GM19351 (cell line): ENCODE data around the gene GNAQ.
"Not testable (repeated sequence)": the region's sequence is repeated elsewhere in the genome, so short reads cannot be mapped to it uniquely, and the experiment has no call there.

ENCODE experiments used
- ATAC-seq: cut with Tn5 transposase; IDR thresholded peaks from one replicate; pipeline ENCODE4 v1.9.1; 2021; ENCODE audit warnings: mild to moderate bottlenecking, moderate library complexity; ENCODE audit not compliant: unreplicated experiment

Gene GNAQ

DNA sequence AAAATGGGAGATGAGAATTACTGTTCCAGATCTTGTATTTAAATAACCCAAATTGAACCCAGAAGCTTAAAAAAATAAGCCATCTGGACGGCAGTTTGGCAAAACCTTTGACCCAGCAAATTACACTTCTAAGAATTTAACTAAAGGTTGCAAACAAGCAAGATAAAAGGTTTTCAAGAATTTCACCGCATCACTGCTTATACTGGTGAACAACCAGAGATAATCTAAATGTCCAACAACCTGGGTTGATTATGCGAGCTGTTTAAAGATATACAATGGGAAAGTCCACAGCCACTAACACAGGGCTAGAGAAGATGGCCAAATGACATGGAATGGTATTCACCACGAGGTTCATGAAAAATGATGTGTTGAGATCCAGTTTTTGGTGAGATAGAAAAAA is 149.3 kb downstream of the GNAQ start:
- no peak for ATAC-seq

DNA sequence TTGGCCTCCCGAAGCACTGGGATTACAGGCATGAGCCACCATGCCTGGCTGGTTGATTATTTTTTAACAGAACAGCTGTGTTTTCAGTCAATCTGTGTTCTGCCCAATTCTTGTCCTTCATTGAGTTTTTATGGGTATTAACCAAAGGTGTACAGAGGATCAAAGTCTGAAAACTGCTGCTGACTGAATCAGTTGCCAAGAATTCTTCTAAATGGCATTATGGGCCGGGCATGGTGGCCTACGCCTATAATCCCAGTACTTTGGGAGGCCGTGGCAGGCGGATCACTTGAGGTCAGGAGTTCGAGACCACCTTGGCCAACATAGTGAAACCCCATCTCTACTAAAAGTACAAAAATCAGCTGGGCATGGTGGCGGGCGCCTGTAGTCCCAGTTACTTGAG is 150.0 kb downstream of the GNAQ start:
- not testable (repeated sequence) for ATAC-seq

DNA sequence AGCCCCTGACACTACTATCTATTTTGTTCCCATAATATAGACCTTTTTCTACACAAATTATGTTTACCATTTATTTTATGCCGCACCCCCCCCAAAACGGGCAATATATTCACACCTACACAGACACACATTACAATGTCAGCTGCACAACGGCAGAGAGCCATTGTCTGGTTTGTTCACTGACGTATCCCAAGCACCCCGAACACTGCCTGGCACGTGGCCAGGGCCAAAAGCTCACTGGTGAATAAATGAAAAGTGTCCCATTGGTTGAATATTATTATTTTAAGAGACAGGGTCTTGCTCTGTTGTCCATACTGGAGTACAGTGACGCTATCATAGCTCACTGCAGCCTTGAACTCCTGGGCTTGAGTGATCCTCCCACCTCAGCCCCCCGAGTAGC is 150.5 kb downstream of the GNAQ start:
- no peak for ATAC-seq

DNA sequence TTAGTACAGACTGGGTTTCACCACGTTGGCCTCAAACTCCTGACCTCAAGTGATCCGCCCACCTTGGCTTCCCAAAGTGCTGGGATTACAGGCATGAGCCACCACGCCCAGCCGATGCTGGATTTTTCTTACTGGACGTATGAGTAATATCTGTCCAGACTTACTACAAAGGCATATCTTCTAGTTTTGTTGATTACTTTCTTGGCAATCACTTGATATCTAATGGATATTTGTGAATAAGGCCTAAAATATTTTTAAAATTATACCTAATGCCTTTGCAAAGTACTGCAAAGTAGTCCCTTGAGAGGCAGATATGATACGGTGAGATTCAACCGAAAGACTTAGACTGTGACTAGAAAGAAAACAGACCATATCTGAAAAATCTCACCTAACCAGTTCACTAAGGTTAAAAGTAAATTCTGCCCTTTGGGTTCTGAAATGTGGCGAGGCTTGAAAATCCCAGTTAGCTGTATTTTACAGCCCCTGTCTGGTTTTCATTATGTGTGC is 152.1 kb downstream of the GNAQ start:
- no peak for ATAC-seq

DNA sequence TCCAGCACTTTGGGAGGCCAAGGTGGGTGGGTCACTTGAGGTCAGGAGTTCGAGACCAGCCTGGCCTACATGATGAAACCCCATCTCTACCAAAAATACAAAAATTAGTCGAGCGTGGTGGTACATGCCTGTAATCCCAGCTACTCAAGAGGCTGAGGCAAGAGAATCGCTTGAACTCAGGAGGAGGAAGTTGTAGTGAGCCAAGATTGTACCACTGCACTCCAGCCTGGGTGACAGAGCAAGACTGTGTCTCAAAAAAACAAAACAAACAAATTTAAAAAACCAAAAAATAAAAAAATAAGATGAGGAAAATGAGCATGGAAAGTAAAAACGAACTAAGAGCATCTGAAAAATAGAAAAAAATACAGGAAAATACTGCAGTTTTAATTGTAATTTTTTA is 152.8 kb downstream of the GNAQ start:
- not testable (repeated sequence) for ATAC-seq

DNA sequence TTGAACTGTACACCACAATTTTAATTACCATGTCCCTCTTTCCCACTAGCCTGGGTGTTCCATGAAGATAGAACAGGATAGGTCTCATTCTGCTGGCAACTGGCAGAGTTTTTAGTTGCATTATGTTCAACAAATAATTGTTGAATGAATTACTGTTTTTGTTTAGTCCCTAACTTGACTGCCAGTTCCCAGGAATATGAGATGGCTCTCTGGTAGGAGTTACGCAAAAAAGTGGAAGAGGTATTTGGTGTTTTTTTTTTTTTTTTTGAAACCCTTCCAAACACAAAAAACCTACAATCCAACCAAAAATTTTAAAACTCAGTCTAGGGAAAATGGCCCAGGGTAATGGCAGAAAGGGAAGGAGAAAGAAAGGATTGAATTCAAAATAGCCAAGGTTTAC is 153.6 kb downstream of the GNAQ start:
- ATAC-seq = no peak

DNA sequence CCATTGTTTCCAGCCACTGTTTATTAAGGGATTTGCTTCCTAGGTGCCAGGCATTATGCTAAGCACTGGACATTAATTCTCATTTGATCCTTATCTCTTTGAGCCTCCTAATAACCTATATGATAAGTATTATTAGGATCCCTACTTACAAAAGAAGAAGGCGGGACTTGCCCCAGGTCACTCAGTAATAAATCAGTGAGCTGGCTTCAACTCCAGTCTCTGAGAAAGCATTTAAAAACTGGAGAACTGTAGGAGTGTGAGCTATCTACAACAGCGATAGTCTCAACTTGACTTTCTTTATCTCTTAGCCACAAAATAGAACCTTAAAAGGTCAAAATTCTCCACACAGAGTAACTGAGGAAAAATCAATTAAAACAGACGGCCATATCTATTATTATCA is 155.0 kb downstream of the GNAQ start:
- ATAC-seq = no peak

DNA sequence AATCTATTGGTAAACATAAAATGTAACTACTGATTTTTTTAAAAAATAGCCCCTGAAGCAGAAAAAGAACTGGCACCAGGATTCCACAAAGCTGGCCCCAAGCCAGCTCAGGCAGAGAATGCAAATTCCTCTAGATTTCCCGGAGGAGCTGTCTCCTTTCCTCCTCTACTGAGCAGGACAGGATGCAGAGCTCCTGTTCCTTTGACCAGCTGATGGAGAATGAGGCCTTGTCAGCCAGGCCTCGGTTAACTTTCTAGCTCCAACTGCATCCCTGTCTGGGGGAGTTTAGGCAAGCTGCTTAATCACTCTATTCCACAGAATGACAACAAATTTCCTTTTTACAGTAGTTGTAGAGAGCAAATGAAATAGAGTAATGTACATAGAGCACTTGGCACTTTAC is 155.5 kb downstream of the GNAQ start:
- no peak for ATAC-seq

DNA sequence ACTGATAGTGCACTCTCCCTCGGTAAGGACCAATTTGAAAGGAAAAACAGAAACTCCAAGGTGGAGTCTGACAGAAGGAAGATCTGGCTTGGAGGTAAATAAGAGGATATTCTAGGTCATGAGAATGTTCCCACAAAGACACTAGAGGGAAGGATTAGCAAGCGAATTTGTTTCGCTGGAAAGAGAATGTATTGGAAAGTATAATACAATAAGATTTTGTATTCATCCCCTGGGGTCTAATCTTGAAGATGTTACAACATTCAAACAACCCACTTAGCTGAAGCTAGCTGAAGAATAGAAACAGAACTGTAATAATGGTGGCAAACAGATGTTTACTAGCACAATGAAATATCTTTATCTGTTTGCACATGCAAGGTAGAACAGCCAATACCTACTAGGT is 158.7 kb downstream of the GNAQ start:
- no peak for ATAC-seq

DNA sequence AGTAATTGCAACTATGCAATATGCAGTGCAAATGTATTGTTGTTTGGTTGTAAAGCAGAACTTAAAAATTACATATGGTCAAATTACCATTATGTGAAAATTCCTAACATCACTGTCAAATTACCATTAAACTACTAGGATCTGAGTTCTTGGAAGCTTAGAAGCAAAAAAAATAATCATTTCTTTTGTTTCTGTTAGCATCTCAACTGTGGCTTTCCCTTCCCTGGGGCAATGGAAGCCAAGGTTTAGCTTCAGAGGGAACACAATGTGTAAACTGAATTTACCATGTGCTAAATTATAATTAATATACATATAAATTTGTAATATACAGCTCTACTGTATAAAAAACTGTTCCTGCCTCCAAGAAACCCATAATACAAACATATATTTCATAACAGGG is 159.4 kb downstream of the GNAQ start:
- no peak for ATAC-seq

DNA sequence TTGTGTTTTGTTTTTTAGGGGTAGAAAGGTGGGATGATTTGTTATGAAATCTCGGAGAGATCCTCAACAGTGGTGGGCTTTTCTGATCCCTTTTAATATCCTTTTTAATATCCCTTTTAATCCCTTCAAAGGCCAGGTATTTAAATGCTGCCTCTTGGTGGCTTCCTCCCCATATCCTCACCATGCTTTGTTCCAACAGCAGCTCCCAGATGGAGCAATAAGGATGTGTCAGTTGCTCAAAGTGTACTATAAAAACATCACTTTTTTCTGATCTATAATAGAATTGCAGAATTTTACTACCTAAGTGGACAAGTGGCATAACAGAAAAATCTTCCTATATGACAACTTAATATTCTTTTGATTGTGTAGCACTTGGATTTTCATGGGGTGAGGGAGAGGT is 160.1 kb downstream of the GNAQ start:
- ATAC-seq = no peak

DNA sequence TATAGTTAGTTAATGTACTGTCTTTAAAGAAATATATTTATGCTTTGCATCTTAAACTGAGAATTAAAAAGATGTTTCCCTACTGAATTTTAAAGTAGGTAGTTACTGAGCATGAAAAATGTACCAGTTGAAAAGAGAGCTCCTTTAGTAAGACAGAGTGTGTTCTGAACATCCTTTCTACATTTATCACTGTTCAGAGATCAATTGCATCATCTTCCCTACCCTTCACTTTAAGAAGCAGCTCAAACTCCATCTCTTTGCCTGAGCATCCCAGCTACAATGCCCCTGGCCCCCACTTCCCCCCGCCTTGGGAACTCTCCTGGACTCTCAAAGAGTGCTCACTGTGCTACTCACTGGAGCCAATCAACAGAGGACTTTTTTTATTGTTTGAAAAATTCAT is 164.7 kb downstream of the GNAQ start:
- ATAC-seq = no peak

DNA sequence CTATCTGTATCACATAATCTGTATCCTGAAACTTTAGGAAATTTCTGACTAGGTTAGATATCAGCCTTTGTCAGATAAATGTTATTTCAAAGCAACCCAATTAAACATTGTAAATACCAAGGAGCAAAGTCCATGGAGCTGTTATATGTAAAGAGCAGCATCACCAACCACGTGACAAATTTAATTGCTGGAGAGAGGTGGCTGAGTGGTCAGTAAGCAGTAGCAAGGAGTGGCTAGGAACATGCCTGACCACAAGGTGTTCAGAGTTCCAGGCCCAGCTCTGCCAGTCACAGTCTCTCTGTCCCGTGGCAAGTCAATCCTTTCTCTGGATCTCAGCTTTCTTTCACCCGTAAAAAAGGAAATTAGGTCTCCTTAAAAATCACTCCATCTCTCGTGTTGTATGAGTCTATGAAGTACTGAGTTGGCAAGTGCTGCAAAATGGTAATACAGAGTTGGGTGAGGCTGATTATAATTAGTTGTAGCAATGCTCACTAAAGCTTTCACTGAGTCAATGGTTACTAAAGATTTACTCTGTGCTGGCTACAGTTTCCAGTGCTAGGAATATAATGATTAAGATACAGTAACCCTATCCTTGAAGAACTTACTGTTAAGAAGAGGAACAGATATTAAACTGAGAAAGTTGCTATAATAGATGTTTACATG is 166.1 kb downstream of the GNAQ start:
- ATAC-seq = no peak

DNA sequence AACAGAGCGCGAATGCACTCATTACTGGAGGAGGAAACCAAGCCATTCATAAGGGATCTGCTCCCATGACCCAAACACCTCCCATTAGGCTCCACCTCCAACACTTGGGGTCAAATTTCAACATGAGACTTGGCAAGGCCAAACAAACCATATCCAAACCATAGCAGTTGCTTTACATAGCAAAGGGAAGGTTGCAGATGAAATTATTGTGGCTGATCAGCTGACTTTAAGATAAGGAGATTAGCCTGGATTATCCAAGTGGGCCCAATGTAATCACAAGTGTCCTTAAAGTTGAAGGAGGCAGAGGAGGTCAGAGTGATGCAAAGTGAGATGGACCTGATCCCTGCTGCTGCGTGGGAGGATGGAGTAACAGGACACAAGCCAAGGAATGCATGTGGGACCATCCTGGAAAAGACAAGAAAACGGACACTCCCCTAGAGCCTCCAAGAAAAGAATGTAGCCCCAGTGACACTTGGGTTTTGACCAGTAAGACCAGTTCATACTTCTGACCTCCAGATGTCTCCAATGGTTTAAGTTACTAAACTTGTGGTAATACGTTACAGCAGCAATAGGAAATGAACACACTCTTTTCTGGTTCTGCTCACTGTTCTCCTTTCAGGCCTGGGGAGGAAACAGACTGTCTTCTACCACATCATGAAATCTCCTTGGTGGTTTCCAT is 167.3 kb downstream of the GNAQ start:
- no peak for ATAC-seq

DNA sequence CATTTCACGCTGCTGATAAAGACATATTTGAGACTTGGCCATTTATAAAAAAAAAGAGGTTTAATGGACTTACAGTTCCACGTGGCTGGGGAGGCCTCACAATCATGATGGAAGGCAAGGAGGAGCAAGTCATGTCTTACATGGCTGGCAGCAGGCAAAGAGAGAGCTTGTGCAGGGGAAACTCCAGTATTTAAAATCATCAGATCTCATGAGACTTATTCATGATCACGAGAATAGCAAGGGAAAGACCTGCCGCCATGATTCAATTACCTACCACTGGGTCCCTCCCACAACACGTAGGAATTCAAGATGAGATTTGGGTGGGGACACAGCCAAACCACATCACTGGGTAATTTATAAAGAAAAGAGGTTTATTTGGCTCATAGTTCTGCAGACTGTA is 168.0 kb downstream of the GNAQ start:
- not testable (repeated sequence) for ATAC-seq

DNA sequence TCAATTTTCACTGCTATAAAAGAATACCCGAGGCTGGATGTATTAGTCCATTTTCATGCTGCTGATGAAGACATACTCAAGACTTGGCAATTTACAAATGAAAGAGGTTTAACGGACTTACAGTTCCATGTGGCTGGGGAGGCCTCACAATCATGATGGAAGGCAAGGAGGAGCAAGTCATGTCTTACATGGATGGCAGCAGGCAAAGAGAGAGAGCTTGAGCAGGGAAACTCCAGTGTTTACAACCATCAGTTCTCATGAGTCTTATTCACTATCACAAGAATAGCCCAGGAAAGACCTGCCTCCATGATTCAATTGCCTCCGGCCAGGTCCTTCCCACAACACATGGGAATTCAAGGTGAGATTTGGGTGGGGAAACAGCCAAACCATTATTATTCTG is 170.7 kb downstream of the GNAQ start:
- ATAC-seq = not testable (repeated sequence)

DNA sequence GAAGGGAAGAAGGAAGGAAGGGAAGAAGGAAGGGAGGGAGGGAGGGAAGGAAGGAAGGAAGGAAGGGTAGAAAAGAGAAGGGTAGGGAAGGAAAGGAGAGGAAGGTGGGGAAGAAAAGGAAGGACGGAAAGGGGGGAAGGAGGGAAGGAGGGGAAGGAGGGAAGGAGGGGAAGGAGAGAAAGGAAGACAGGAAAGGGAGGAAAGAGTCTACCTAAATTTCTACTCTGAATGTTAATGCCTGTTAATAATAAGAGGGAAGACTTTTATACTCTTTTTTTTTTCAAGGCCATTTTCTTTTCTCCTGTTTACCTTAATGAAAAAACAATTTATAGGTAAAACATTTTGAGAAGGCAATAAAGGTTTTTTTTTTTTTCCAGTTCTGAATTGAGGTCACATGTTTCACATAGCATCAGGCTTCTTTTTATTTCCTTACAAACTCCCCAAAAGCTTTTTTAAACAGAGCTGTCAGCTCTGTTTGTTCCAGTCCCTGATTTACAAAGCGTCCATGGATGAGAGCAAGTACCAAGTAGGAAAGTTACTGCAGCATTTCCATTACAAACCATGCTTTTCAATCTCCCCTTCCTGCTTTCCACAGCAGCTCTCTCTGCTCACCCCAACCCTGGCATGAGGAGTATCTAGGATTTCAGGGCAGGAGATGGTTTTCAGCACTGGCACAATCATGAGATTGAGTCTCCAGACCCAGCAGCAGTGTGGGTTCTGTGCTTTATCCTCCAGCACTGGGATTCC is 173.9 kb downstream of the GNAQ start:
- ATAC-seq = no peak

DNA sequence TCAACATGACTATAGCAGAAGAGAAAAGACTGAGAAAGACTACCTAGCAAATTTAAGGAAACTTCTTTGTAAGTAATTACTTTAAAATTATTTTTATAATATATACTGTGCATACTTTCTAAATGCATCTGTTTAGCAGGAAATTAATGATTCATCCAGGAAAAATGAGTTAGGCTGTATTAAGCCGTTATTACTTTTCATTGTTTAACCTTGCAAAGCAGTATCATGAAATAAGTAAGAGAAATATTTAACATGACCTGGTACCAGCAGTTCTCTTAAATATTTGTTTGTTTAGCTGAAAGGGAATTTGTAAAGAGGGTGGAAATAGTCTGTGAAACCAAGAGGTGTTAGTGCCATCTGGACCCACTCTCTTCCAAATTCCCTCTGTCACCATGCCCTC is 175.0 kb downstream of the GNAQ start:
- no peak for ATAC-seq

DNA sequence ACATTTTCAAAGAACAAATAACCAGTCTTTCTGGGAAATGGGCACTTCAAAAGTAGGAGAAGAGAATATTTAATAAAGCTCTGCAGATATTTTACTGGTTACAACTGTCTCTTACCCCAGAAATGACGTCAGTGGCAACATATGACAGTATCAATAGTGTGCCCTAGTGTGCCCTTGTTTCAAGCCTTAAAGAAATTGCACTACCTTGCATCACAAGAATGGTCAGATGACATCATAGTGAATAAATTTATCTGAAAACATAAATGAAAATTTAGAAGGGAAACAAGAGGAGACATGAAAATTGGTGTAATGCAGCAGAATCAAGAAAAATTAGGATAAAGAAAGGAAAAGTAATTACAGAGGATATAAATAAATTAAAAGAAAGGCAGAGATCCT is 176.7 kb downstream of the GNAQ start:
- no peak for ATAC-seq

DNA sequence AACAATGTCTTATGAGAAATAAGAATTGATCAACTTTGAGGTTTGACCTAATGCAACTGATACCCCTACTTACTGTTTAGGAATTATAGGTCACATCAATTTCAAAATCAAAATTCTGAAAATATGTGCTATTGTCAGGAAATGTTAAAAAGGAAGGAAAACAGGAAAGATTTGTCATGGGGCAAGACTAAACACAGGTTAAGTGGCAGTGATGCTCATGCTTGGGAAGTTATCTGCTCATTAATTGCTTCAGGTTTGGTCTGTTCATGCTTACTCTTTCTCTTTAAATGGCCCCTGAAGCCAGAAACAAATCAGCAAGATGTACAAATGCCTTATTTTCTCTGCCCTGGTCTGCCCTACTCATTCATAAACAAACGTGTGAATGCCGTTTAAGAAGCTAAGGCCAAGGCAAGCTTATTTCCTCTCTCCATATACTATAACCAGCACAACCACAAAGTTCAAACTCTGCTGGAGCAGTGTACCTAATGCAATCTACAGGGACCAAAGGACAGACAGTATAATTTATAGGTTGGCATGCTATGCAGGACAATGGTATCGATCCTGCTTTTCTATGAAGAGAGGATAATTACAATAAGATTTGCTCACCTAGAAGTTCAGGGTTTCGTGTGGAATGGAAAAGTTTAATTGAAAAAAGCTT is 177.2 kb downstream of the GNAQ start:
- ATAC-seq = no peak

DNA sequence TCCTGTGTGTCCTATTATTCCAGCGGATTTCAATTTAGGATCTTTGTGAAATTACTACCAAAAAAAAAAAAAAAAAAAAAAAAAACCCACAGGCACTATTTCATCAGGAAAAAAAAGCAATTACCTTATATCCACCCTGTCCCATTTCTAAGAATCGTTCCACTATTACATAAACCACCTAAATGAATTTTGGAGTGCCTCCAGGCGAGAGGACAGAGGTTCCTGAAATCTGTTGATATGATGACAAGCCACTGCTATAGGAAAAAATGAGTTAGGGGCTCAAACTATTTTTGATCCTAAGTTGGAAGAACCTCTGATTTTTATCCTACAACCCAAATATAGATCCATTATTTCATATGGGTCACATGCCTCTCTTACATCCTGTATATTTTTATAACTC is 177.9 kb downstream of the GNAQ start:
- ATAC-seq = no peak
